H9 (cell line): ENCODE results near the gene LBX2. TPM values are rescaled to one million over a fixed set of nuclear protein-coding genes. Genes with fewer than 3 reads are reported as not detected.

Experiments
- DNase-seq: peaks from one replicate; pipeline ENCODE4 v3.0.0-alpha.2; 2017
- H2AFZ ChIP-seq: one replicate; pipeline ENCODE4 v1.6.1; 2013; ENCODE audit warnings: mild to moderate bottlenecking, low read length, control low read depth, moderate library complexity
- H2AK5ac ChIP-seq: 2 replicates; pipeline ENCODE4 v1.6.1; 2013; ENCODE audit warnings: low read length, control low read depth, mixed read lengths; ENCODE audit not compliant: insufficient read length
- H2BK120ac ChIP-seq: one replicate; pipeline ENCODE4 v1.6.1; 2013; ENCODE audit warnings: low read depth, mild to moderate bottlenecking, low read length, control low read depth, inconsistent platforms; ENCODE audit not compliant: poor library complexity, severe bottlenecking
- H2BK12ac ChIP-seq: 2 replicates; pipeline ENCODE4 v1.6.1; 2013; ENCODE audit warnings: low read length, control low read depth, mixed read lengths, low read depth; ENCODE audit not compliant: insufficient read length
- H2BK15ac ChIP-seq: 2 replicates; pipeline ENCODE4 v1.6.1; 2013; ENCODE audit warnings: low read depth, low read length, control low read depth
- H2BK20ac ChIP-seq: one replicate; pipeline ENCODE4 v1.6.1; 2013; ENCODE audit warnings: low read depth, mild to moderate bottlenecking, low read length, control low read depth, inconsistent platforms; ENCODE audit not compliant: poor library complexity, severe bottlenecking
- H2BK5ac ChIP-seq: 2 replicates; pipeline ENCODE4 v1.6.1; 2013; ENCODE audit warnings: low read length, control low read depth, mixed read lengths; ENCODE audit not compliant: insufficient read length
- H3K14ac ChIP-seq: 2 replicates; pipeline ENCODE4 v1.6.1; 2013; ENCODE audit warnings: low read length, control low read depth; ENCODE audit not compliant: insufficient read depth
- H3K18ac ChIP-seq: 2 replicates; pipeline ENCODE4 v1.6.1; 2013; ENCODE audit warnings: low read depth, mild to moderate bottlenecking, mixed read lengths, low read length, control low read depth; ENCODE audit not compliant: insufficient read length
- H3K23ac ChIP-seq: 2 replicates; pipeline ENCODE4 v1.6.1; 2013; ENCODE audit warnings: low read length, control low read depth, mixed read lengths, low read depth; ENCODE audit not compliant: insufficient read length
- H3K23me2 ChIP-seq: 2 replicates; pipeline ENCODE4 v1.6.1; 2013; ENCODE audit warnings: low read depth, mild to moderate bottlenecking, mixed read lengths, low read length, control low read depth; ENCODE audit not compliant: insufficient read length, poor library complexity, severe bottlenecking
- H3K27ac ChIP-seq: 2 replicates; pipeline ENCODE4 v1.5.1; 2013; ENCODE audit warnings: low read length, control low read depth, mixed read lengths, low read depth; ENCODE audit not compliant: insufficient read length
- H3K27me3 ChIP-seq: 2 replicates; pipeline ENCODE4 v1.6.1; 2013; ENCODE audit warnings: low read length, control low read depth, inconsistent platforms; ENCODE audit not compliant: insufficient read depth
- H3K4ac ChIP-seq: 2 replicates; pipeline ENCODE4 v1.6.1; 2013; ENCODE audit warnings: low read depth, mild to moderate bottlenecking, control low read depth, inconsistent platforms, low read length, moderate library complexity
- H3K4me1 ChIP-seq: 2 replicates; pipeline ENCODE4 v1.6.1; 2013; ENCODE audit warnings: low read length, control low read depth, inconsistent platforms; ENCODE audit not compliant: insufficient read depth
- H3K4me2 ChIP-seq: 2 replicates; pipeline ENCODE4 v1.6.1; 2013; ENCODE audit warnings: low read length, control low read depth, mixed read lengths; ENCODE audit not compliant: insufficient read length, insufficient read depth
- H3K56ac ChIP-seq: 2 replicates; pipeline ENCODE4 v1.6.1; 2013; ENCODE audit warnings: low read depth, mild to moderate bottlenecking, mixed read lengths, low read length, control low read depth; ENCODE audit not compliant: insufficient read length
- H3K79me1 ChIP-seq: 2 replicates; pipeline ENCODE4 v1.6.1; 2013; ENCODE audit warnings: low read depth, mild to moderate bottlenecking, moderate library complexity, low read length, control low read depth, inconsistent platforms; ENCODE audit not compliant: insufficient read depth, poor library complexity, severe bottlenecking
- H3K79me2 ChIP-seq: 2 replicates; pipeline ENCODE4 v1.6.1; 2013; ENCODE audit warnings: low read length, control low read depth, inconsistent platforms; ENCODE audit not compliant: insufficient read depth
- H3K9ac ChIP-seq: 2 replicates; pipeline ENCODE4 v1.6.1; 2013; ENCODE audit warnings: low read length, control low read depth, mixed read lengths; ENCODE audit not compliant: insufficient read length; ENCODE audit errors: extremely low read depth
- H3K9me3 ChIP-seq: one replicate; pipeline ENCODE4 v1.6.1; 2013; ENCODE audit warnings: low read depth, low read length, inconsistent platforms; ENCODE audit not compliant: control insufficient read depth
- H3T11ph ChIP-seq: one replicate; pipeline ENCODE4 v1.6.1; 2013; ENCODE audit warnings: mild to moderate bottlenecking, low read length, control low read depth, inconsistent platforms
- H4K20me1 ChIP-seq: one replicate; pipeline ENCODE4 v1.6.1; 2013; ENCODE audit not compliant: control insufficient read depth, insufficient read length, insufficient read depth
- H4K5ac ChIP-seq: 2 replicates; pipeline ENCODE4 v1.6.1; 2013; ENCODE audit warnings: low read depth, mild to moderate bottlenecking, mixed read lengths, low read length, control low read depth; ENCODE audit not compliant: insufficient read length
- H4K8ac ChIP-seq: replicated peaks from 2 replicates; pipeline ENCODE4 v1.6.1; 2013; ENCODE audit warnings: low read length, control low read depth, mixed read lengths, low read depth; ENCODE audit not compliant: insufficient read length
- H4K91ac ChIP-seq: 2 replicates; pipeline ENCODE4 v1.6.1; 2013; ENCODE audit warnings: low read depth, mild to moderate bottlenecking, moderate library complexity, mixed read lengths, low read length, control low read depth; ENCODE audit not compliant: insufficient read length
- H3K27ac Mint-ChIP-seq, 3 experiments: 2 replicates in 2 of 3; 3 replicates in 1 of 3; pipeline ENCODE4 v1.8.0; 2020 to 2021; ENCODE audit warnings: mixed read lengths in 3 of 3, mild to moderate bottlenecking in 1 of 3, moderate library complexity in 1 of 3
- H3K27me3 Mint-ChIP-seq: 2 replicates; pipeline ENCODE4 v1.8.0; 2021; ENCODE audit warnings: low read depth, mild to moderate bottlenecking, moderate library complexity, mixed read lengths
- H3K36me3 Mint-ChIP-seq, 3 experiments: 2 replicates in 2 of 3; 3 replicates in 1 of 3; pipeline ENCODE4 v1.8.0; 2020 to 2021; ENCODE audit warnings: low read depth in 3 of 3, mixed read lengths in 3 of 3; ENCODE audit not compliant: insufficient read depth in 1 of 3
- H3K4me1 Mint-ChIP-seq, 2 experiments: 2 replicates each; pipeline ENCODE4 v1.8.0; 2020; ENCODE audit warnings: mixed read lengths in 2 of 2
- H3K4me3 Mint-ChIP-seq, 2 experiments: 2 replicates in 1 of 2; 3 replicates in 1 of 2; pipeline ENCODE4 v1.8.0; 2020 to 2021; ENCODE audit warnings: mild to moderate bottlenecking in 2 of 2, mixed read lengths in 2 of 2, moderate library complexity in 1 of 2
- H3K9me3 Mint-ChIP-seq, 2 experiments: 2 replicates in 1 of 2; 3 replicates in 1 of 2; pipeline ENCODE4 v1.8.0; 2020; ENCODE audit warnings: mild to moderate bottlenecking in 2 of 2, mixed read lengths in 2 of 2, moderate library complexity in 1 of 2
- CTCF ChIP-seq: fragments of 200-600 bp; sonication (generic); conservative IDR thresholded peaks from 3 replicates; pipeline ENCODE4 v1.8.0; 2021; ENCODE audit warnings: antibody characterized with exemption, mild to moderate bottlenecking
- WGBS: extraction: QIAGEN DNeasy Blood & Tissue Kit; methylation state at CpG from one replicate; pipeline ENCODE4 v1.1.7; 2013; ENCODE audit warnings: missing lambda C conversion rate, low lambda C conversion rate, mixed read lengths; ENCODE audit not compliant: insufficient read length; ENCODE audit errors: extremely low coverage; 5-methylcytosine and 5-hydroxymethylcytosine counted together
- total RNA-seq: library from RNA; stranded (reverse); gene quantifications from 2 replicates; pipeline ENCODE4 v1.2.1, GENCODE V29; 2021

Gene LBX2
- total RNA-seq, 1 experiment from 2014 or later = 1.1 TPM

GRCh38 chr2:74505448-74506246, 6.2 kb upstream of the LBX2 start:
- Histone ChIP-seq H3K9ac (no peak overlapping the region), H3K4me2 (no peak overlapping the region)

More at GRCh38 chr2:74505448-74506246, 6.2 kb upstream of the LBX2 start:
- H3K9me3 ChIP-seq = no peaks in the 10 kb centered on the region
- no peak overlapping the region for H4K8ac ChIP-seq
- H3K9me3 Mint-ChIP-seq = peaks cover 3 to 5% of the 10 kb centered on the region in 2 experiments; a peak in 3 of 5 replicates
- no peak overlapping the region for H3K14ac ChIP-seq
- H3K4me1 Mint-ChIP-seq = peaks cover 48 to 52% of the 10 kb centered on the region in 2 experiments
- no peak for DNase-seq
- H2AFZ ChIP-seq = no peak overlapping the region
- H2BK15ac ChIP-seq = no peak overlapping the region
- H3K36me3 Mint-ChIP-seq = peaks cover 24 to 33% (median 24%) of the 10 kb centered on the region in 3 experiments
- peaks cover 4% of the 10 kb centered on the region; the same call in 1 of the 2 replicates for H3K4me1 ChIP-seq
- H3K18ac ChIP-seq = no peak overlapping the region
- H4K91ac ChIP-seq = no peak overlapping the region
- H2AK5ac ChIP-seq = no peak overlapping the region
- no peak overlapping the region for H3K27ac Mint-ChIP-seq
- peaks cover 21% of the 10 kb centered on the region for H3K23me2 ChIP-seq
- no peak overlapping the region for H2BK5ac ChIP-seq
- no peak overlapping the region for H4K5ac ChIP-seq
- TF ChIP-seq CTCF = no peak
- H3T11ph ChIP-seq = no peak overlapping the region
- no peaks in the 10 kb centered on the region for H3K79me1 ChIP-seq
- no peaks in the 10 kb centered on the region for H4K20me1 ChIP-seq
- no peak overlapping the region for H2BK12ac ChIP-seq
- no peak overlapping the region for H3K4ac ChIP-seq
- peaks cover 56% of the 10 kb centered on the region for H3K27me3 ChIP-seq
- no peak overlapping the region for H2BK120ac ChIP-seq
- H3K79me2 ChIP-seq = no peaks in the 10 kb centered on the region
- no peak overlapping the region for H3K23ac ChIP-seq
- no peak overlapping the region for H3K56ac ChIP-seq
- H3K27ac ChIP-seq = no peak overlapping the region
- no peak overlapping the region for H2BK20ac ChIP-seq
- peaks cover 79% of the 10 kb centered on the region for H3K27me3 Mint-ChIP-seq
- H3K4me3 Mint-ChIP-seq = peak overlapping the region in 1 of 2 experiments; percentile 33; a peak in 2 of 5 replicates
- no CpG with 5 or more reads among the region's 14 CpGs for WGBS
